ENCODE results near the gene SLC34A3.
"Not testable (repeated sequence)": the region's sequence is repeated elsewhere in the genome, so short reads cannot be mapped to it uniquely, and the experiment has no call there.

Gene SLC34A3

DNA sequence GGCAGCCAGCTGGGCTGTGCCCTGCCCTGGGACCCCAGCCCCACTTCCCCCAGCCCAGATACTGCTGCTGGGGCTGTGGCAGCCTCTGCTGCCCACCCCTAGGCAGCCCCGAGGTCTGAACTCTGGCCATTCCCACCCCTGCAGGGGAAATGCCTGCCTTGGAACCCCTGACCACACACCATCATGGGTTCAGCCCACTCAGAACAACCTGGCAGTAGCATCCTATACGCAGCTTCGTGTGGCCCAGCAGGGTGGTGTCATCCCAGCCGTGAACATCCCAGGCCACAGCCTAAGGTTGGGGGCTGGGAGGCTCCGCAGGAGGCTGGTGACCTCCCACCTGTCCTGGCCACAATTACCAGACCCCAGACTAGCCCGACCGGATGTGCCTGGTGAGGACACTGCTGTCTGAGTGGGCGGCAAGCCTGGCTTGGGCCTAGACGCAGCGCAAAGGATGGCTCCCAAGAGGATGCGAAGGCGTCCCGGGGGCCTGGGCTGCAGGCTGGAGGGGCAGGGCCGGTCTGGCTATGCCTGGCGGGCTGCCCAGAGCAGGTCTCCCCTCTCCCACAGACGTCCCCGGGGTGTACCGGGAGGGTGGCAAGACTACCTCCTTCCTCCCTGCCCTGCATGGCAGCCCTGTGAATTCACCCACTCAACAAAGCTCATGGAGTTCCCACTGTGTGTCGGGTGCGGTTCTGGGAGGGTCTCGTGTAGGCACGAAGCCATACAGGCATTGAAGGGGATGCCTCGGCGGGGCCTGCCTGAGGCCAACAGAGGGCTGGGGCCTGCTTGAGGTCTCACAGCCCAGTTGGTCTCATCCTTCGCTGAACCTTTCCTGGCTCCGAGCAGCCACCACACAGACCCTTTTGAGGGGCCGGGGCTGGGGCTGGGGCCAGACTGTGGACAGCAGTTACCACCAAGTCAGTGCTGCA is 1.5 kb upstream of the SLC34A3 start:
- DNase-seq (ENCODE audit: low read depth, low spot score) = no peak

DNA sequence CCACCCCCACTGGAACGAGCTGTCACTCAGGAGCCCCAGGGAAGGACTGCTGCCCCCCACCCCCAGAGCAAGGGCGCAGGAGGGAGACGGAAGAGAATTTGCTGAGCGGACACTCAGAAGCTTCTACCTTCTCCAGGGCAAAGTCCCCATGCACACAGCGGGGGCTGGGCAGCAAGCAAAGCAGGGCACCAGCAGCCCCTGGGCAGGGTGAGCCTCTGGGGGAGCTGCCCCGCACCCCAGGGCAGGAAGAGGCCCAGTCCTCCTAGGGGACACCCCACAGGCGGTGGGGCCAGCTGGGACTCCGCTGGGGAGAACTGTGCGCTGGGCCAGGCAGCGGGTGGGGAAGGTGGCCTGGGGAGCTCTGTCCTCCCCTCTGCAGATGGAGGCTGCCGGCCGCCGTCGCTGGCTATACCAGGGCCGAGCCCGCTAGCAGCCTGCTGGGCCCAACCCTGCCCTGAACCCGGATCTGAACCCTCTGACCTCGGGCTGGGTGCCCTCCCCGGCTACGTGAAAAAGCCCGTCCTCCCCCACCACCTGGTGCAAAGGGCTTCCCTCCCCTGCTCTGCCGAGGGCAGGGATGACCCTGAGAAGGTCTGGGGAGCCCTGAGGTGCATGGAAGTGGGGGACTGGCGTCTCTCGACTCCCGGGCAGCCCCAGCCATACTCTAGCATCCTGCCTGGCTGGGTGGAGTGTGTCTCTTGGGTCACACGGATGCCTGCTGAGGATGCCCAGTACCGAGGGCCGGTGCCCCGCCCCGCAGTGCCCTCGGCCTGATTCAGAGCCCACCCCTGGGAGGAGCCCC is 597 bp upstream of the SLC34A3 start:
- DNase-seq (ENCODE audit: low read depth, low spot score) = no peak

DNA sequence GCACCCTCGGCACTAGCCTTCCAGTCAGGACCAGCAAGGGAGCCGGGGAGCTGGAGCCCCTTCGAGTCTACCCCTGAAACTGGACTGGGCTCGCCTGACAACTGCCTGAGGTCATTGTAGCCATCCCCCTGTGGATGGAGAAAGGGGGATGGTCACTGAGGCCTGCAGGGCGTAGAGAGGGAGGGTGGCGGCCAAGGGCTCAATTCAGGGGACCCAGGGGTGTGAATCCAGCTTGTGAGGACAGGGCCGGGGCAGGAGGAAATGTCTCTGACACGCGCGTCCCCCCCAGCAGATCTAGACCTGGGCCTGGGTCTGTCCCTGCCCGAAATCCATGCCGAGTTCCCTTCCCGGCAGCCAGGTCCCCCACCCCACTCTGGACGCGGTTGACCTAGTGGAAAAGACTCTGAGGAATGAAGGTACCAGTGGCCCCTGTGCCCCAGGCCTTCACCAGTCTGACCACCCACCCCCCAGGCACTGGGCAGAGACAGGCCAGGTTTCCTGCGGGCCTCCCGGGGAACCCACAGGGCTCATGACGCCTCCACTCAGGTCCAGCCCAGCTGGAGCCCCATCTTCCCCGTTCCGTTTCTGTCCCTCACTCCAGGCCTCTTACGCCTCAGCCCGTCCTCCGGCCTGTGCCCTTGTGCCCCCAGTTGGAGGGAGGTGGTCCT is 805 bp downstream of the SLC34A3 start:
- DNase-seq (ENCODE audit: low read depth, low spot score) = no peak

DNA sequence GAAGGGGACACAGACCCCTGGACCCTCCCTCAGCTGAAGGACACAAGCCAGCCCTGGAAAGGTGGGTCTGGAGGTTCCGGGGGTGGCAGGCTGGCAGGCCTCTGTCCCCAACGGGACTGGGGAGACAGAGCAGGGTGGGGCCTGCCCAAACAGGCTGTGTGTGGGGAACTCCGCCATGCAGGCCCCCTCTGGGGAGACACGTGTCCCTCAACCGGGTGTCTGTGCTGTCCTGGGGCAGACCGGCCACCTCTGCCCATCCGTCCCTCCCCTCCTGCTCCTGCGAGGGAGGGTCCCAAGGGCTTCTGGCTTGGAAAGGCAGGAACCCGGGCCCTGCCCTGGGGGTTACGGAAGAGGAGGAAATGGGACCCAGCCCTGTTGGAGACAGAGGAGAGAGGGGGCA is 1.4 kb downstream of the SLC34A3 start:
- no peak for DNase-seq (ENCODE audit: low read depth, low spot score)

DNA sequence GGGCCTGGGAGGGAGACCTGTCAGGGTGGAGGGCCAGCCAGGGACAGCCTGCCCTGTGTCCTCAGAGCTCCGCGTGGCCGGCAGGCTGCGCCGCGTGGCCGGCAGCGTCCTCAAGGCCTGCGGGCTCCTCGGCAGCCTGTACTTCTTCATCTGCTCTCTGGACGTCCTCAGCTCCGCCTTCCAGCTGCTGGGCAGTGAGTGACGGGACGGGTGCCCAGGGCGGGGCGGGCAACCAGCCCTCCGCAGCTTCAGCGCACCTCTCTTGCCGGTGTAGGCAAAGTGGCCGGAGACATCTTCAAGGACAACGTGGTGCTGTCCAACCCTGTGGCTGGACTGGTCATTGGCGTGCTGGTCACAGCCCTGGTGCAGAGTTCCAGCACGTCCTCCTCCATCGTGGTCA is 1.8 kb downstream of the SLC34A3 start:
- no peak for DNase-seq (ENCODE audit: low read depth, low spot score)

DNA sequence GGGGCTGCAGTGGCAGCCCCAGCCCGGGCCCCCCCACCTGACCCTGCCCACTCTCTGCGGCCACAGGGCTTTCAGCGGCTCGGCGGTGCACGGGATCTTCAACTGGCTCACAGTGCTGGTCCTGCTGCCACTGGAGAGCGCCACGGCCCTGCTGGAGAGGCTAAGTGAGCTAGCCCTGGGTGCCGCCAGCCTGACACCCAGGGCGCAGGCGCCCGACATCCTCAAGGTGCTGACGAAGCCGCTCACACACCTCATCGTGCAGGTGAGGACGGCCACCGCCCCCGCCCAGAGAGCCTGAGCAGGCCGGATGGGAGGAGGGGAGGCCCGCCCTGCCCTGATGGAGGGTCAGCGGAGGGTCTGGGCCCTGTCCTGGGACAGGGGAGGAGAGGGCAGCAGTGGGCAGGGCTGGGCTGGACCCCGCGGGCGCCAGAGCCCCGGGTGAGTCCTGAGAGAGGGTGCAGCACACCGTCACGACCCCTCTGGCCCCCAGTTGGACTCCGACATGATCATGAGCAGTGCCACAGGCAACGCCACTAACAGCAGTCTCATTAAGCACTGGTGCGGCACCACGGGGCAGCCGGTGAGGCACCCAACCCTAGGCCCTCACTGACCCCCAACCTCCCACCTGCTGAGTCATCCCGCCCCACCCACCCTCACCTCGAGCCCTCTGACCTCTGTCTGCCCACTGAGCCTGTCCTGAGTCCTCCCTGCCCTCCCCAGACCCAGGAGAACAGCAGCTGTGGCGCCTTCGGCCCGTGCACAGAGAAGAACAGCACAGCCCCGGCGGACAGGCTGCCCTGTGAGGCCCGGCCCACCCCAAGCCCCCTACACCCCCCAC is 2.7 kb downstream of the SLC34A3 start:
- no peak for DNase-seq (ENCODE audit: low read depth, low spot score)

DNA sequence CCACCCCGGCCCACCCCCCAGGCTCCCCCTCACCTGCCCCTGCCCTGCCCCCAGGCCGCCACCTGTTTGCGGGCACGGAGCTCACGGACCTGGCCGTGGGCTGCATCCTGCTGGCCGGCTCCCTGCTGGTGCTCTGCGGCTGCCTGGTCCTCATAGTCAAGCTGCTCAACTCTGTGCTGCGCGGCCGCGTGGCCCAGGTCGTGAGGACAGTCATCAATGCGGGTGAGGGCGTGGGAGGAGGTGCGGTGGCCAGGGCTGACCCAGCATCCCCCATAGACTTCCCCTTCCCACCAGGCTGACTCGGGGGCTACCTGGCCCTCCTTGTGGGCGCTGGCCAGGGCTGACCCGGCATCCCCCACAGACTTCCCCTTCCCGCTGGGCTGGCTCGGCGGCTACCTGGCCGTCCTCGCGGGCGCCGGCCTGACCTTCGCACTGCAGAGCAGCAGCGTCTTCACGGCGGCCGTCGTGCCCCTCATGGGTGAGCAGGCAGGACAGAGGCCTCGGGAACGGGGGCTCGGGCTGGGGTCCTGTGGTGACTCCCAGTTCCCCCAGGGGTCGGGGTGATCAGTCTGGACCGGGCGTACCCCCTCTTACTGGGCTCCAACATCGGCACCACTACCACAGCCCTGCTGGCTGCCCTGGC is 3.5 kb downstream of the SLC34A3 start:
- no peak for DNase-seq (ENCODE audit: low read depth, low spot score)

DNA sequence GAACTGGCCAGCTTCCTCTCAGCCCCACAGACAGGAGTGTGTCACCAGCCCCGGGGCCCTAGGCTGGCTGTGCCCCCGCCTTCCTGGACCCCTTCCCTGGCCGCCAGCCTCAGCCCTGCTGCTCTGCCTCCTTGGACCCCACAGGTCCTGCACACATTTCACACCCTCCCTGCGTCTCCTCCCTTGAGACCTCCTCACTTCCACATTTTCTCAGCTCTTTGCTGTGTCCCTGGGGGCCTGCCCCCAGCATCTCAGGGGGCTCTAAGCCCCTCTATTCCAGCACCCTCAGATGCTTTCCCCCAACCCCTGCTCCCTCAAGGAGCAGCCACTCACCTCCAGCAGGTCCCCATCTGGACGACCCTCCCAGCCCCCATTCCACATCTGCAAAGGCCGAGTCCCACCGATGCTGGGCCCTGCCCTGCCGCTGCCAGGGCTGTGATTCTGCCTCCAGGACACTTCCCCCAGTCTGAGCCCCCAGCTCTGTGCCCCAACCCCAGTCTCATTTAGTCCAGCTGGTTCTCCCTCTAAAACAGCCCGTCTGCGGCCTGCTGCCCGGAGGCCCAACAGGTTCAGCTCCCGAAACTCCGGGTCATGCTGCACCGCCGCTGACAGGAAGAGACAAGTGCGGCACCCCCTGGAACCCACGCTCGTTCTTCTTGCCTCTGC is 4.2 kb downstream of the SLC34A3 start:
- no peak for DNase-seq (ENCODE audit: low read depth, low spot score)

DNA sequence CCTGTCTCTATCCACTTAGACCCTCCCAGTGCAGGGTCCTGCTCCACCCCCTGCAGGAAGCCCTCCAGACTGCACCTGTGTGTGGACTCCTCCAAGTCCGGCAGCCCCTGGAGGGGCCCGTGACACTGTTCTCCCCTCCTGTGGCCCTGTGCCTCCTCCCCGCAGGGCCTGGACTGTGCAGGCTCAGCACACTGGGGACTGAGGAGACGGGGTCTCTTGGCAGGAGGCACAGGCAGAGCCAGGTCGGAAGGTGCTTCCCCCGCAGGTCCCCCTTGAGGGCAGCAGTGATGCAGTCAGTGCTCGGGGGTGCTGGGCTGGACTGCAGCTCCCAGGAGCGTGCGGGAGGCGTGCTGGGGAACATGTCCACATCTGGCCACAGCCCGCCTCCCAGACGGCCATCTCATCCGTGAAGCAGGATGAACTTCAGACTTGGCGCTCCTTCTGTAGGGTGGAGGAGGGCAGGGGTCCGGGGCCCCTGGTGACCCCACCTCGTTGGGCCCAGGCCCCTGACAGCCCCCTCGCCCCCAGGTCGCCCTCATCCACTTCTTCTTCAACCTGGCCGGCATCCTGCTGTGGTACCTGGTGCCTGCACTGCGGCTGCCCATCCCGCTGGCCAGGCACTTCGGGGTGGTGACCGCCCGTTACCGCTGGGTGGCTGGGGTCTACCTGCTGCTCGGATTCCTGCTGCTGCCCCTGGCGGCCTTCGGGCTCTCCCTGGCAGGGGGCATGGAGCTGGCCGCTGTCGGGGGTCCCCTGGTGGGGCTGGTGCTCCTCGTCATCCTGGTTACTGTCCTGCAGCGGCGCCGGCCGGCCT is 4.9 kb downstream of the SLC34A3 start:
- no peak for DNase-seq (ENCODE audit: low read depth, low spot score)

DNA sequence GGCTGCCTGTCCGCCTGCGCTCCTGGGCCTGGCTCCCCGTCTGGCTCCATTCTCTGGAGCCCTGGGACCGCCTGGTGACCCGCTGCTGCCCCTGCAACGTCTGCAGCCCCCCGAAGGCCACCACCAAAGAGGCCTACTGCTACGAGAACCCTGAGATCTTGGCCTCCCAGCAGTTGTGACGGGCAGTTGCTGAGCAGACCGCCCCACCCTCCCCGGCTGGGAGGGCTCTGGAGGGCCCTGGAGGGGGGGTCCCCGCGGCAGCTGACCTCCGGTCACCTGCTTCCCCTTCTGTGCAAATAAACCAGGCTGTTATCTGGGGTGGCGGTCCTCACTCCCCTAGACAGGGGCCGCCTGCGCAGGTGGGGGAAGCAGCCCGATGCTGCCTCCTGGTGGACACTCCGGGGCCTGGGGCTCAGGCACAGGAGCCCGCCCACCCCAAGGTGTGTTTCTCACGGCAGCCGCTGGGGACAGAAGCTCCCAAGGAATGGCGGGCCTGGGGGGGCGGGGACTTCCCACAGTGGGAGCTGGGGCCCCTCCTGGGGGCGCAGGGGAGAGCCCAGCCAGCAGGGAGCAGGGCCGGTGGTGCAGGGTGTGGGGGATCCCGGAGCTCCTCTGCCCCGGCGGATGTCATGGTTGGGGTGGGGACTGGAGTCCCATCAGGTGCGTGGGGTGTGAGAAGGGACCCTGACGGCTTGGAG is 5.7 kb downstream of the SLC34A3 start:
- peak; percentile 92 for DNase-seq (ENCODE audit: low read depth, low spot score)

DNA sequence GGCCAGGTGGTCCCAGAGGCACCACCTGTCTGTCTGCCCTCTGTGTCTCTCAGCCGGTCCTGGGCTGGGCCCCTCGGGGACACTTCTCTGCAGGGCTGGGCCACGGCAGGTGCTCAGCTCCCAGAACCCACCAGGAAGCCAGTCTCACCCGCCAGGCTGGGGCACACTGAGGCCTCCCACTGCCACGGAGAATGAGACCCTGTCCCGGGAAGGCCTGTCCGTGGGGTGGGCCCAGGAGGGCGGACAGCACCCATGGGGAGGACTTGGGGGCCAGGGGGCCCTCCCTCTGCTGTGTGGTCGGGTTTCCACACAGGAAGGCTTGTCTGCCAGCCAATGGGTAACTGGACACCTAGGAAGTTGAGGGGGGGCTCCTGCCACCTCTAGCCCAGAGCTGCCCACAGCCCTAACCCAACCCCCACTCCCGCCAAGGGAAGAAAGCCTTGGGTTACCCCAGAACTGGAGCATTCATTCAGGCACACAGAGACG is 6.3 kb downstream of the SLC34A3 start:
- no peak for DNase-seq (ENCODE audit: low read depth, low spot score)

DNA sequence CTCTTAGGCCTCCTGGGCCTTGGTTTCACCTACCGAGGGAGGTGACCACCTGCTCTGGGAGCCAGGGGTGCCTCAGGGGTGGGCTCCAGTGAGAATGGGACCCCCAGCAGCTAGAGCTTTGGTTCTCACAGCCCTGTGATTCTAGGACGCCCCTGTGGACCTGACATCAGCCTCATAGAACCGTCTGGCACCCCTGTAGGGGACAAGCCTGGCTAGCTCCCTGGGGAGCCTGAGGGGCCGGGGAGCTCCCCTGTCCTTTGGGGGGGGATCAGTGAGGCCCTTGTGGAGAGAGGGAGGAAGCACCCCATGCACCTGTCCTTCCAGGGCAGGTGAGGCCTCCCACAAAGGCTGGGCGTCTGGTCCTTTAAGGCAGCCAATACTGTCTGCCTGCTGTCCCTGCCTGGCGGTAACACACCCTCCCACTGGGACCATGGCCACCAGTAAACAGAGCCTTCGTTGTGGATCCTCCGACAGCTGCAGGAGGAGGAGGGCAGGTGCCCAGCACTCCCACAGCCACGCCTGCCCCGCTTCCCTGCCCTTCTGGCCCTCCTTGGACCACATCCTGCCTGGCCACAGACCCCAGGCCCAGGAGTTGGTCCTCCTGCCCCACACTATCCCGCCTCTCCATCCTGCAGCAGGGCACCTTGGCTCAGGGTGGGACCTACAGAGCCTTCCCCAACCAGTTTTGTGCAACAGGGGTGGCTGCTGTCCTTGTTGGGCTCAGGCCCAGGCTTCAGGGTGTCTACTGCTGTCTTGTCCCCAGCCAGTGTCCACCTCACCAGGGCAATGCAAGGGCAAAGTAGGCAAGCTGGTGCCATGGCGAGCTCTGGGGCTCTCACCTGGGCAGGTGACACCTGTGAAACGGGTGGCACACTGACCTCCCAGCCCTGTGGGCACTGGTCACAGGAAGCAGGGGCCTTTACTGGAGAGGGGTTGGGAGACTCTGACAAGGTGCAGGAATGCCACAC is 7.3 kb downstream of the SLC34A3 start:
- DNase-seq (ENCODE audit: low read depth, low spot score) = no peak

DNA sequence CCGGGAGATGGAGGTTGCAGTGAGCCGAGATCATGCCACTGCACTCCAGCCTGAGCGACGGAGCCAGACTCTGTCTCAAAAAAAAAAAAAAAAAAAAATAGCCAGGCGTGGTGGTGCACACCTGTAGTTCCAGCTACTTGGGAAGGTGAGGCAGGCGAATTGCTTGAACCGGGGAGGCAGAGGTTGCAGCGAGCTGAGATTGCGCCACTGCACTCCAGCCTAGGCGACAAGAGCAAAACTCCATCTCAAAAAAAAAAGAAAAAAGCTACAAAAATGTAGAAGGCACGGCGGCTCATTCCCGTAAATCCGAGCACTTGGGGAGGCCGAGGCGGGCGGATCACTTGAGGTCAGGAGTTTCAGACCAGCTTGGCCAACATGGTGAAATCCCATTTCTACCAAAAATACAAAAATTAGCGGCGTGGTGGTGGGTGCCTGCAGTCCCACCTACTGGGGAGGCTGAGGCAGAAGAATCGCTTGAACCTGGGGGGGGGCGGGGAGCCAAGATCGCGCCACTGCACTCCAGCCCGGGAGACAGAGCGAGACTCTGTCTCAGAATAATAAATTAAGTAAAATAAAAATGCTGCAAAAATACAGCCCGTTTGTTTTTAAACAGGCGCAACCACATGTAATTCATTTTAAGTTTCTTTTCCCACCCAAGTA is 9.0 kb downstream of the SLC34A3 start:
- DNase-seq (ENCODE audit: low read depth, low spot score) = not testable (repeated sequence)

DNA sequence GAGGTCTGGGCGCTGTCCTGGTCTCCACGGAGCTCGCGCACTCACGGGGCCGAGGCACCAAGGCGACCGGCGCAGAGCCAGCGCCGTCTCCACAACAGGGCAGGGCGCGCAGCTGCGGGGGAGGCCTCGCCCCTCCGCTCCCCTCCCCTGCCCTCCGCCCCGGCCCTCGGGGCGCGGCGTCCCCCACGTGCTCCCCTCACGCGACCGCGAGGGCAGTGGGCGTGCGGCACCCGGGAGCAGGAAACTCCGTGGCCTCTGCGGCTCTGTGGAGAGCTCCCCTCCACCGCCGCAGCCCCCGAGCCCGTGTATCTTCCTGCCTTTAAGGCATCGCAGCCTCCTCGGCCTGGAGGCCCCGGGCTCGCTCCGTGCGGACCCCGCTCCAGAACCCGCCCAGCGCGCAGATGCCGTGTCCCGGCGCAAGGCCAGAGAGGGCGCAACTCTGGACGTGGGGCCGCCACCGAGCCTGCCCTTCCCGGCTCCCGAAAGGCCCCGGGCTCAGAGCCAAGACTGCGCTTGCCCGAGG is 9.7 kb downstream of the SLC34A3 start:
- peak; percentile 90 for DNase-seq (ENCODE audit: low read depth, low spot score)

DNA sequence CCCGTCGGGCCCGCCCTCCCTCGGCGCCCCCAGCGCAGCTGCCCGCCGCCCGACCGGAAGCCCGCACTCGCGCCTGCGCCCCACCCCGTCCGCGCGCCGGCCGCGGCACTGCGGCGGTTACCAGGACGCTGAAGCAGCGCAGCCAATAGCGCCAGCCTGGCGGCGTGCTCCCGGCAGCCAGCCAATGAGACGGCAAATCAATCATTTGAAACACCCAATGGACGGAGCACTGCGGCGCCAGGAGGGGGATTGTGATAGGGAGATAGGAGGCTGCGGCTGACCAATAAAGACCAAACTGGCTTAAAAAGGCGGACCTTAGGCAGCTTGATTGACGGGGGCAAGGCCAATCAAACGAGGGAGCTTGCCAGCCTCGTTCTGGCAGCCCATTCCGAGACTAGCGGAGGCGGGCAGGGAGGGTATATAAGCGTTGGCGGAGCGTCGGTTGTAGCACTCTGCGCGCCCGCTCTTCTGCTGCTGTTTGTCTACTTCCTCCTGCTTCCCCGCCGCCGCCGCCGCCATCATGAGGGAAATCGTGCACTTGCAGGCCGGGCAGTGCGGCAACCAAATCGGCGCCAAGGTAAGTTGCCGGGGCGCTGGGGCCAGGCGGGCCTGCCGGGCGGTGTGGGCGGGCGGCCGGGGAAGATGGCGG is 10.3 kb downstream of the SLC34A3 start, which contains the start of gene TUBB4B:
Gene TUBB4B (plus strand): TSS at position 447 of the 649 bp plus-strand sequence. CDS start 74 bp downstream, at position 521.
- peak; percentile 100 for DNase-seq (ENCODE audit: low read depth, low spot score)

All from astrocyte of the hippocampus (primary cell).